GM12891 (cell line): ENCODE results near the gene EVPL.
"Not testable (repeated sequence)": the region's sequence is repeated elsewhere in the genome, so short reads cannot be mapped to it uniquely, and the experiment has no call there.

Source experiments
- DNase-seq: peaks from one replicate; pipeline ENCODE4 v3.0.0; 2011; ENCODE audit warnings: low spot score; ENCODE audit not compliant: insufficient read length
- FAIRE-seq: peaks from 2 replicates; lab custom pipeline; 2011; peaks lifted over from hg19 to GRCh38; lab: Jason Lieb, UNC
- PAX5 ChIP-seq: IDR thresholded peaks from 2 replicates; pipeline ENCODE4 v1.6.1; 2011; ENCODE audit warnings: low read length, moderate library complexity, mild to moderate bottlenecking; ENCODE audit not compliant: insufficient read depth, severe bottlenecking
- POLR2A ChIP-seq: IDR thresholded peaks from 2 replicates; pipeline ENCODE4 v1.6.1; 2011; ENCODE audit warnings: low read depth, low read length, control low read depth
- POLR2AphosphoS5 ChIP-seq: IDR thresholded peaks from 2 replicates; pipeline ENCODE4 v1.6.1; 2011; ENCODE audit warnings: low read depth, low read length, control low read depth
- POU2F2 ChIP-seq: IDR thresholded peaks from 2 replicates; pipeline ENCODE4 v1.6.1; 2011; ENCODE audit warnings: low read depth, mild to moderate bottlenecking, control low read depth, low read length, moderate library complexity
- SPI1 ChIP-seq: IDR thresholded peaks from 2 replicates; pipeline ENCODE4 v1.6.1; 2011; ENCODE audit warnings: low read depth, low read length, control low read depth
- TAF1 ChIP-seq: IDR thresholded peaks from 2 replicates; pipeline ENCODE4 v1.6.1; 2011; ENCODE audit warnings: low read depth, low read length, control low read depth

EVPL gene

DNA sequence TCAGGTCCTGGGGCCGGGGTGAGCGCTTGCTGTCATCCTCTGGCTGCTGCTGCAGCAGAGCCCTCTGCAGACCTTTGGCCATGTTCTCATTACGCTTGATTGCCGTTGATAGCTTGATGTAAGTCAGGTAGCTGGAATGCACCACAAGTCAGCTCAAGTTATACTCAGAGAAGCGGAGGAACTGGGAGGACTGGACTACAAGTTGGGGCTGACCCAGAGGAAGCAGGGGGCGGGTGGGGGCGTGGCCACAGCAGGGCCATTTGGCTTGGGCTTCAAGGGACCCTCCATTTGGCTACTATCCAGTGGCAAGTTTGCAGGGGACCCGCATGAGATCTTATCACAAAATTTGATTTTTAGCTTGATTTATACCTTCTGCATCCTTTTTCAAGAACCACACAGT is 19.0 kb upstream of the EVPL start:
- no peak for DNase-seq
- no peak for FAIRE-seq
- TF ChIP-seq PAX5: no peak
- no peak for TF ChIP-seq POLR2AphosphoS5
- no peak for TF ChIP-seq POLR2A
- TF ChIP-seq POU2F2: no peak
- TF ChIP-seq TAF1: no peak
- TF ChIP-seq SPI1: no peak

DNA sequence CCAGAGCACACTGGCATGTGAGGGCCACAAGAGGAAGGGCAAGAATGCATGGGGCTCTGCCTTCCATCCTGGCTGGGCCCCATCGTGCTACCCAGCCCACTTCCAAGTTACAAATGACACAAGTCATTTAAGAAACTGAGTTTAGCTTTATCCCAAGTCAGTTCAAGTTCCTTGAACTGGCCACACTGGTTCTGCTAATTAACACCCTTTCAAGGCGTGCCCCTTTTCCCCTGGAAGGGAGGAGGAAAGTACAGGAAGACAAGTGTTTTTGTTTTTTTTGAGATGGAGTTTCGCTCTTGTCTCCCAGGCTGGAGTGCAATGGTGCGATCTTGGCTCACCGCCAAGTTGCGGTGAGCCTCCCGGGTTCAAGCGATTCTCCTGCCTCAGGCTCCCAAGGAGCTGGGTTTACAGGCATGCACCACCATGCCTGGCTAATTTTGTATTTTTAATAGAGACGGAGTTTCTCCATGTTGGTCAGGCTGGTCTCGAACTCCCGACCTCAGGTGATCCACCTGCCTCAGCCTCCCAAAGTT is 17.4 kb upstream of the EVPL start:
- not testable (repeated sequence) for FAIRE-seq, DNase-seq

DNA sequence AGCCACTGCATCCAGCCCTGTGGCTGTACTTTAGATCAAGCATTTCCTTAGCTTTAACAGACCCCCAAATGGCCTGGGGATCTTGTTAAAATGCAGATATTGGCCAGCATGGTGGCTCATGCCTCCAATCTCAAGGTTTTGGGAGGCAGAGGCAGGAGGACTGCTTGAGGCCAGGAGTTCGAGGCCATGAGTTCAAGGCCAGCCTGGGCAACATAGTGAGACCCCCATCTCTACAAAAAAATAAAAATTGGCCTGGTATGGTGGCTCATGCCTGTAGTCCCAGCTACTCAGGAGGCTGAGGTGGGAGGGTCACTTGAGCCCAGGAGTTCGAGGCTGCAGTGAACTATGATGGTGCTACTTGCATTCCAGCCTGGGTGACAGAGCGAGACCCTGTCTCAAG is 15.8 kb upstream of the EVPL start:
- not testable (repeated sequence) for FAIRE-seq, DNase-seq

DNA sequence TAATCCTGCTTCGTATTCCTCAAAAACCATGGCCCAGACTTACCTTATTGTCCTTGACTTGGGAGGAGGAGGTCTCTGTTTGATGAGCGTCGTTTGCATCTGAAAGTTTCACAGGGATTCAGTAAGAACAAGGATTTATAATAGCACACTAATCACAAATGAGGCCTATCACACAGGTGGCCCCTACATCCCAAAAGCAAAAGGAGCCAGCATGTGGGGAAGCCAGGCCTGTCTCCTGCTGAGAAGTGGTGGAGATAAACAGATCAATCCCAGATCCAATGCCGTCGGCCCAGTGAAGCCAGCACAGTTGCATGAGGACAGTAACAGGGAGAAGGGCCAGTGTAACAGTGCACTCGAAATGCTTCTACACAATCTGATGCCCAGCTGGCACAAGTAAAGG is 13.3 kb upstream of the EVPL start:
- DNase-seq: no peak

DNA sequence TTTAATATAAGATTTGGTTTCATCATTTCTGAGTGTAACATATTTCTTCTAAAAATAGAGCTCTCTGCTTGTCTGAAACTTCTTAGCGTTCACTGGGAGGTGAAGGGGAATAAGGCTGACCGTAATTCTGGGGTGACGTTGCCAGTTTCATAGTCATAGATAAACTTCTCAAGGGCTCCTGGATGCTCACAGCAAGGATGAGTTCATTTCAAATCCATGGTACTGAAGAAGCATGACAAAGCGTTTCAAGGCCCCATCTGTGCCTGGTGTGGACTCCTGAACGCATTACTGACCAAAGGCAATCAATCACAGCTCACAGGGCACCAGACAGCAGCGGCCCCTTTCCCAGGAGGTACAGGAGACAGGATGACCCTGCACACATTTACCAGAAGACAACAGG is 12.0 kb upstream of the EVPL start:
- FAIRE-seq (no peak), DNase-seq (no peak)
- TF ChIP-seq POLR2A (no peak), SPI1 (no peak), PAX5 (no peak), POLR2AphosphoS5 (no peak), TAF1 (no peak), POU2F2 (no peak)

More for the DNA sequence above, 13.3 kb upstream of the EVPL start:
- no peak for TF ChIP-seq TAF1
- TF ChIP-seq POLR2A: no peak
- no peak for TF ChIP-seq POLR2AphosphoS5
- no peak for TF ChIP-seq SPI1
- no peak for TF ChIP-seq POU2F2
- no peak for TF ChIP-seq PAX5
- no peak for FAIRE-seq

DNA sequence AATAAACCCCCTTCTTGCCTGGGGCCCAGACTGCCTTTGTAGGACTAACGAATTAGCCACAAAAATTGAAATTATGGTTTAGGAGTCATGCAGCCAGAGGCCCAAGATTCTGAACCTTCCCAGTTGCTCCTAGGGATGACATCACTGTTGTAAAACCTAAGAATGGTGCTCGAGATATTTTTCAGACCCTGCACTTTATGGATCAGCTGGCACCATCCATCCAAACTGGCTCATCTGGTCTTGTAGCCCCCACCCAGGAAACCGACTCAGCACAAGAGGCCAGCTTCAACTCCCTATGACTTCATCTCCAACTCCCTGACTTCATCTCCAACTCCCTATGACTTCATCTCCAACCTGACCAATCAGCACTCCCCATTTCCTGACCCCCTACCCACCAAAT is 10.9 kb upstream of the EVPL start:
- TF ChIP-seq POLR2A (no peak), PAX5 (no peak), TAF1 (no peak), POU2F2 (no peak), SPI1 (no peak), POLR2AphosphoS5 (no peak)
- FAIRE-seq: no peak

DNA sequence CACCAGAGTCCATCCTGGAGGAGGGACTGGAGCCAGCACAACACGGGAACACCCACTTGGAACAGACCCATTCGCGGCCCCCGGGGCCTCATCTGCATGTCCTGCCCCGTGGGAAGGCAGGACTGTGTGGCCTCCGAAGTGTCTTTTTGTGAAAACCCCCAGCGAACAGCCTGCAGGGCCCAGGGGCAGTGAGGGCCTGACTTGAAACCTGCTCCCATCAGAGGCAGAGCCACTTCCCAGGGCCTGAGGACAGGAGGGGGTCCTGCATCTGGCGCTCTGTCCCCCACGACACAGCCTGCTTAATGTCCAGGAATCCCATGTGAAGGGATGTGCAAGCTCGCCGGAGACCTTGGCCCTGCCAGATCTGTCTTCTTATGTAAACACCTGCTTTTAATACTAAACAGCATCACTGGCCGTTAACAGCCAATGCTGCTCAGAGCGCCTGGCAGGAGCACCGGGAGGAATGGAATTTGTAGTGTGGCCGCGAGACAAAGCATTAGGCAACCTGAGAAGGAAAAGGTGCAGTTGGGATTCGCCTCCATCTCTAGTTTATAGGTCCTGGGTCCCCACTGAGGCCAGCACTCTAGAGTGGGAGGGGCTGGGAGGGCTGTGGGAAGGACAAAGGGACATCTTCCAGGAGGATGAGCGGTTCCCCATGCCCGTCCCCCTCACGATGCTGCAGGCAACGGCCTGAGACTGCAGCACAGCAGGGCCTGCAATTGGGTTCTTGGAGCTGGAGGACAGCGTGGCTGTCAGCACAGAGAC is 9.6 kb upstream of the EVPL start:
- FAIRE-seq: no peak
- DNase-seq: no peak
- TF ChIP-seq PAX5 (no peak), POU2F2 (no peak), TAF1 (no peak), POLR2AphosphoS5 (no peak), SPI1 (no peak), POLR2A (no peak)

More for the DNA sequence above, 10.9 kb upstream of the EVPL start:
- no peak for DNase-seq

DNA sequence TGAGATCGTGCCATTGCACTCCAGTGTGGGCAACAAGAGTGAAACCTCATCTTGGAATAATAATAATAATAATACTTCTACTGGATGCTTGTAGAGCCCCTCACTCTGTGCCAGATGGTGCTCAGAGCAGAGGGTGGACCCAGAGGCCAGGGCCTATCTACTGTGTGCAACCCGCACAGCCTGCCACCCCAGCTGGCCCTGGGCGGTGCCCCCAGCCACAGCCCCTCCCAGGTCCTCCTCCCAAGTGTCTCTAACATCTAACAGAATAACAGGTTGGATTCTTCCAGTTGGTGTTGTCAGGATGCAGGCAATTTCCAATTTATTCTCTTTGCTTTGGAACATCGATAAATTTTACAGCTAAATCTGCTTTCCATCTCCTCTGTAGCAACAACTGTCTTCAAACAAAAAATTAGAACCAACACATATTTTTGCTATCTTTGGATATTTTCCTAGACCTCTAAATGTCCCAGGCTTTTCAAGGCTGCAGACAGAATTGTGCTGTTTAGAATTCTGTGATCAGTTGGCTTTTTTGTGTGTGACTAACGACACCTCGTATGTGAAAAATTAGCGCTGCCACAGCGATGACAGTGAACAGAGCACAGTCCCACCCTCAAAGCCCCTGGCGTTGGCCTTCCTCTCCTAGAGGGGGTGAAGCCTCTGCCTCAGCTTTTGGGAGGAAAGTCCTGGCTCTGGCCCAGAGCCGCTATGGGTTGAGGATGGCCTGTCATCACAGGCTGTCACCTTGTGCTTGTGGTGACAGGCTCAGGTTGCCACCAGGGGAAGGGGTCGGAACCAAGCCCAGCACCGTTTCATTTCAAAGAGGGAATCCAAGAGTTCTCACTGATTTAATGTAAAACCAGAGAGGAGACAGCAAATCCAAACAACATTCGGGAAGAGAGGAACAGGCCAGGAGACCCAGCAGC is 7.6 kb upstream of the EVPL start:
- no peak for DNase-seq
- FAIRE-seq: no peak
- TF ChIP-seq POU2F2: no peak
- TF ChIP-seq TAF1: no peak
- no peak for TF ChIP-seq POLR2A

DNA sequence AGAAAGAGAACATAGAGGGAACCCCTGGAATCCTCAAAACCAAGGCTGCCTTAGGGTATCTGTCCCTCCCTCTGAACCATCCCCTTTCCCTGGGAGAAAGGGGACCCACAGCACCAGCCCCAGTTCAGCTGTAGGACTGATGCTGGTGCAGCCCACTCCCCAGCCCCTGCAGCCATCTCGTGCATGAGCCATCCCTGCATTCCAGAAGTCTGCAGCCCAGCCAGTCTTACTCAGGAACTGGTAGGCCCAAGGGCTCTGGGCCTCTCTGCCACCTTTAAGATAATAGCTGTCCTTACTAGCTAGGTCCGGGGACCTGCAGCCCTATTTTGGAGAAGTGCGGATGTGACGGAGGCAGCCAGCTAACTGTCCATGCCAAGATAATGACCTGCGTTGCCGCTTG is 6.0 kb upstream of the EVPL start:
- TF ChIP-seq SPI1 (no peak), PAX5 (no peak), POLR2AphosphoS5 (no peak), POLR2A (no peak), POU2F2 (no peak), TAF1 (no peak)
- DNase-seq (no peak), FAIRE-seq (no peak)

DNA sequence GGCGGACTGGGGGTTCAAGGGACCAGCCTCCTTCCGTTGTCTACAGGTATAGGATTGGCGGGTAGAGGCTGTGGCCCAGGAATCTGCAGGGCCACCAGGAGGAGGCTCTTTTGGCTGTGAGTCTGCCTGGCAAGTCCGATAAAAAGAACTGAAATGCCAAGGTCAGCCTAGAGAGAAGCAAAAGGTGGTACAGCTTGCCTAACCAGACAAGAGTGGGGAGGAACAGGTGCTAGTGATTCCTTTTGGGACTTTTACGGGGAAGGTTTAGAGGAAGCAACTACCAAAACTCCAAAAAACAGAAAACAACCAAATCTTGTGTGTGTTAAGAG is 5.6 kb upstream of the EVPL start:
- TF ChIP-seq TAF1: no peak
- no peak for TF ChIP-seq POLR2A
- no peak for TF ChIP-seq POU2F2
- no peak for TF ChIP-seq POLR2AphosphoS5
- no peak for TF ChIP-seq SPI1
- TF ChIP-seq PAX5: no peak
- no peak for DNase-seq
- no peak for FAIRE-seq
